ENCODE measurements around the gene XPC.

The XPC gene

GRCh38 chr3:14194865-14195264 is 16.5 kb upstream of the XPC start:
- TF ChIP-seq CTCF (IDR thresholded peaks at IDR 0.05), result no peak
- intact Hi-C loops (cut with DNase I; ENCODE audit: low total_unique reads), result no loop called here
- no peaks in the 10 kb centered on the region for H3K9me3 ChIP-seq

GRCh38 chr3:14188041-14188754 is 9.8 kb upstream of the XPC start:
- no peaks in the 10 kb centered on the region for H3K4me1 ChIP-seq
- DNase-seq, result no peak
- H3K4me3 ChIP-seq, result no peak overlapping the region
- H3K27me3 ChIP-seq, result no peaks in the 10 kb centered on the region
- H3K27ac ChIP-seq, result no peak overlapping the region
- TF ChIP-seq CTCF (IDR thresholded peaks at IDR 0.05), result no peak
- H3K9me3 ChIP-seq, result no peaks in the 10 kb centered on the region
- intact Hi-C loops (cut with DNase I; ENCODE audit: low total_unique reads), result no loop called here
- peaks cover 20 to 57% (median 34%) of the 10 kb centered on the region in 3 donors for H3K36me3 ChIP-seq

More at GRCh38 chr3:14194865-14195264, 16.5 kb upstream of the XPC start:
- Histone ChIP-seq H3K36me3 (peaks cover 9 to 20% (median 12%) of the 10 kb centered on the region in 3 donors), H3K27ac (no peak overlapping the region), H3K4me1 (peaks cover 0 to 14% (median 10%) of the 10 kb centered on the region in 4 donors), H3K27me3 (no peaks in the 10 kb centered on the region), H3K4me3 (no peak overlapping the region)
- no peak for DNase-seq

GRCh38 chr3:14186854-14187458 is 8.6 kb upstream of the XPC start:
- H3K9me3 ChIP-seq, result no peaks in the 10 kb centered on the region
- no peak for DNase-seq
- no peak overlapping the region for H3K4me3 ChIP-seq
- no peaks in the 10 kb centered on the region for H3K27me3 ChIP-seq
- H3K4me1 ChIP-seq, result peaks cover 0 to 5% (median 0%) of the 10 kb centered on the region in 4 donors
- no peak overlapping the region for H3K27ac ChIP-seq
- TF ChIP-seq CTCF (IDR thresholded peaks at IDR 0.05), result no peak
- H3K36me3 ChIP-seq, result peaks cover 30 to 66% (median 44%) of the 10 kb centered on the region in 3 donors
- intact Hi-C loops (cut with DNase I; ENCODE audit: low total_unique reads), result no loop called here

- no peak for TF ChIP-seq CTCF (IDR thresholded peaks at IDR 0.05)
- intact Hi-C loops (cut with DNase I; ENCODE audit: low total_unique reads), result no loop called here
- Histone ChIP-seq H3K4me1 (peaks cover 0 to 13% (median 9%) of the 10 kb centered on the region in 4 donors), H3K4me3 (no peak overlapping the region), H3K27me3 (no peaks in the 10 kb centered on the region), H3K9me3 (no peaks in the 10 kb centered on the region), H3K27ac (no peak overlapping the region), H3K36me3 (peaks cover 35 to 63% (median 52%) of the 10 kb centered on the region in 3 donors)
- no peak for DNase-seq
These were observed 4.7 kb upstream of the XPC start for GRCh38 chr3:14183015-14183577.

GRCh38 chr3:14181253-14181652 is 2.9 kb upstream of the XPC start:
- no peak for DNase-seq
- intact Hi-C loops (cut with DNase I; ENCODE audit: low total_unique reads), result no loop called here
- H3K27me3 ChIP-seq, result no peaks in the 10 kb centered on the region
- peaks cover 0 to 23% (median 19%) of the 10 kb centered on the region in 4 donors for H3K4me1 ChIP-seq
- no peak overlapping the region for H3K4me3 ChIP-seq
- no peak for TF ChIP-seq CTCF (IDR thresholded peaks at IDR 0.05)
- H3K27ac ChIP-seq, result no peak overlapping the region
- H3K36me3 ChIP-seq, result peaks cover 30 to 45% (median 40%) of the 10 kb centered on the region in 3 donors
- H3K9me3 ChIP-seq, result no peaks in the 10 kb centered on the region
